Pancreas (tissue), 10 donors: ENCODE results near the gene PTCD1. TPM values are rescaled to one million over a fixed set of nuclear protein-coding genes. Genes with fewer than 3 reads are reported as not detected.

Experiments
- ATAC-seq, 4 donors: fragments of 200-7000 bp; cut with Tn5 transposase; one replicate each; pipeline versions ENCODE4 v1.8.0 to v1.9.1; 2020; ENCODE audit warnings: mild to moderate bottlenecking in 4 of 4, moderate library complexity in 4 of 4
- DNase-seq, 6 donors: peaks; one replicate each; pipeline ENCODE4 v3.0.0-alpha.2; 2020
- FAIRE-seq: peaks from 2 replicates; lab custom pipeline; 2012; peaks lifted over from hg19 to GRCh38; lab: Jason Lieb, UNC
- H3K27ac ChIP-seq, 4 donors: fragments of 200-600 bp; sonication (generic); 1 replicate in 3 of 4; 2 replicates in 1 of 4; pipeline versions ENCODE4 v1.5.0 to v1.8.0; 2020
- H3K27me3 ChIP-seq, 4 donors: fragments of 200-600 bp; one replicate each; pipeline ENCODE4 v1.8.0; 2021
- H3K36me3 ChIP-seq, 3 donors: fragments of 200-600 bp; sonication (generic) in 1 of 3; one replicate each; pipeline versions ENCODE4 v1.5.0 to v1.8.0; 2020 to 2021
- H3K4me1 ChIP-seq, 3 donors: fragments of 200-600 bp; one replicate each; pipeline ENCODE4 v1.8.0; 2021
- H3K4me3 ChIP-seq, 4 donors: fragments of 200-600 bp; sonication (generic) in 2 of 4; one replicate each; pipeline versions ENCODE4 v1.5.0 to v1.8.0; 2020 to 2021
- H3K9me3 ChIP-seq, 4 donors: fragments of 200-600 bp; one replicate each; pipeline ENCODE4 v1.8.0; 2021
- CTCF ChIP-seq, 4 donors: fragments of 200-600 bp; sonication (generic) in 3 of 4; IDR thresholded peaks; one replicate each; pipeline versions ENCODE4 v1.5.0 to v1.8.0; 2021; ENCODE audit warnings: antibody characterized with exemption in 4 of 4
- WGBS, 2 donors: extraction: QIAGEN DNeasy Blood & Tissue Kit; methylation state at CpG; one replicate each; pipeline ENCODE4 v1.1.7; 2013; 5-methylcytosine and 5-hydroxymethylcytosine counted together
- intact Hi-C, 3 donors: fragments of 100-400 bp; cut with DNase I; formaldehyde crosslinking; loops; one replicate each; pipeline versions ENCODE4 v1.11.1 to v1.14.2; 2022
- polyA plus RNA-seq, 2 donors: library from polyadenylated mRNA; stranded (reverse); fragments of 200-250 nt; gene quantifications; one replicate each; pipeline ENCODE4 v1.2.3, GENCODE V29; 2013
- total RNA-seq, 6 donors: library from RNA; stranded (reverse); fragmentation: NEBNext Ultra II Directional in 4 of 6; extraction: Animal tissue kit (Norgen Biotek cat#: 25700) in 4 of 6; gene quantifications; one replicate each; pipeline versions ENCODE4 v1.2.1 to v1.2.4, GENCODE V29; 2021 to 2023
- donor health status: healthy with polysubstance abuse.
- donor health status: DM: no; HTN: no; CAD: no; lungs with moderate emphysema.
- donor health status: DM: no; HTN: no; CAD: no.
- donor health status: control.
- donor health status: control.
- donor health status: Bipolar disorder and iron deficiency.
- donor health status: DM: yes; HTN: yes; CAD: no.
- donor health status: DM: no; HTN: no; CAD: no.
- donor health status: DM: no; HTN: no; CAD: no.
- donor health status: DM: yes; HTN: yes; CAD: no.

Gene PTCD1
- total and polyA plus RNA-seq, 8 donors = 1.4 to 4.0 (median 2.5) TPM

GRCh38 chr7:99457050-99457649 is 18.6 kb upstream of the PTCD1 start:
- ATAC-seq (no peak), DNase-seq (peak in 1 of 6 donors; percentile 5), FAIRE-seq (no peak)
- no peaks in the 10 kb centered on the region for H3K9me3 ChIP-seq
- no peak overlapping the region for H3K27ac ChIP-seq
- no peak for TF ChIP-seq CTCF (IDR thresholded peaks at IDR 0.05)
- H3K4me3 ChIP-seq = no peak overlapping the region
- WGBS, 2 donors = 77 to 81% methylated on average over 6 of the region's 6 CpGs
- intact Hi-C loops = no loop called here
- H3K4me1 ChIP-seq = no peaks in the 10 kb centered on the region
- peaks cover 0 to 44% (median 12%) of the 10 kb centered on the region in 3 donors for H3K36me3 ChIP-seq
- H3K27me3 ChIP-seq = no peaks in the 10 kb centered on the region

- DNase-seq (no peak), FAIRE-seq (no peak), ATAC-seq (no peak)
- Histone ChIP-seq H3K4me3 (no peak overlapping the region), H3K27me3 (no peaks in the 10 kb centered on the region), H3K4me1 (no peaks in the 10 kb centered on the region), H3K27ac (no peak overlapping the region), H3K9me3 (no peaks in the 10 kb centered on the region), H3K36me3 (peaks cover 0 to 44% (median 12%) of the 10 kb centered on the region in 3 donors)
- no peak for TF ChIP-seq CTCF (IDR thresholded peaks at IDR 0.05)
- intact Hi-C loops = no loop called here
- 68 to 73% methylated on average over 13 of the region's 13 CpGs for WGBS, 2 donors
These were observed 17.7 kb upstream of the PTCD1 start for GRCh38 chr7:99456288-99456687.

- Histone ChIP-seq H3K4me1 (no peaks in the 10 kb centered on the region), H3K36me3 (peaks cover 0 to 44% (median 12%) of the 10 kb centered on the region in 3 donors), H3K27me3 (no peaks in the 10 kb centered on the region), H3K27ac (no peak overlapping the region), H3K4me3 (no peak overlapping the region), H3K9me3 (no peaks in the 10 kb centered on the region)
- FAIRE-seq = no peak
- TF ChIP-seq CTCF (IDR thresholded peaks at IDR 0.05) = no peak
- DNase-seq = no peak
- intact Hi-C loops = no loop called here
- WGBS, 2 donors = 78 to 80% methylated on average over 9 of the region's 9 CpGs
- no peak for ATAC-seq
These were observed 17.3 kb upstream of the PTCD1 start for GRCh38 chr7:99455874-99456273.

GRCh38 chr7:99453105-99453504 is 14.5 kb upstream of the PTCD1 start:
- peaks cover 0 to 52% (median 12%) of the 10 kb centered on the region in 3 donors for H3K36me3 ChIP-seq
- FAIRE-seq = no peak
- no peak overlapping the region for H3K4me3 ChIP-seq
- no peak overlapping the region for H3K27ac ChIP-seq
- 77 to 78% methylated on average over 11 of the region's 11 CpGs for WGBS, 2 donors
- TF ChIP-seq CTCF (IDR thresholded peaks at IDR 0.05) = no peak
- ATAC-seq = no peak
- DNase-seq = no peak
- no peaks in the 10 kb centered on the region for H3K9me3 ChIP-seq
- H3K4me1 ChIP-seq = no peaks in the 10 kb centered on the region
- intact Hi-C loops = no loop called here
- no peaks in the 10 kb centered on the region for H3K27me3 ChIP-seq

- WGBS, 2 donors = 87 to 89% methylated on average over 12 to 13 of the region's 13 CpGs
- no peak for TF ChIP-seq CTCF (IDR thresholded peaks at IDR 0.05)
- no peaks in the 10 kb centered on the region for H3K27me3 ChIP-seq
- peaks cover 0 to 52% (median 9%) of the 10 kb centered on the region in 3 donors for H3K36me3 ChIP-seq
- H3K4me1 ChIP-seq = no peaks in the 10 kb centered on the region
- ATAC-seq (no peak), FAIRE-seq (no peak), DNase-seq (no peak)
- H3K4me3 ChIP-seq = no peak overlapping the region
- H3K27ac ChIP-seq = no peak overlapping the region
- H3K9me3 ChIP-seq = no peaks in the 10 kb centered on the region
- intact Hi-C loops = no loop called here
These were observed 13.9 kb upstream of the PTCD1 start for GRCh38 chr7:99452541-99452940.
